ENCODE results near the gene RNF212B. TPM values are rescaled to one million over a fixed set of nuclear protein-coding genes. Genes with fewer than 3 reads are reported as not detected.

RNF212B gene
- total and polyA plus RNA-seq, 2 of the 13 experiments (the other 11 are each of a cell fraction or from before 2014, with no cell fraction given) = 0.05 TPM; not detected in 1

DNA sequence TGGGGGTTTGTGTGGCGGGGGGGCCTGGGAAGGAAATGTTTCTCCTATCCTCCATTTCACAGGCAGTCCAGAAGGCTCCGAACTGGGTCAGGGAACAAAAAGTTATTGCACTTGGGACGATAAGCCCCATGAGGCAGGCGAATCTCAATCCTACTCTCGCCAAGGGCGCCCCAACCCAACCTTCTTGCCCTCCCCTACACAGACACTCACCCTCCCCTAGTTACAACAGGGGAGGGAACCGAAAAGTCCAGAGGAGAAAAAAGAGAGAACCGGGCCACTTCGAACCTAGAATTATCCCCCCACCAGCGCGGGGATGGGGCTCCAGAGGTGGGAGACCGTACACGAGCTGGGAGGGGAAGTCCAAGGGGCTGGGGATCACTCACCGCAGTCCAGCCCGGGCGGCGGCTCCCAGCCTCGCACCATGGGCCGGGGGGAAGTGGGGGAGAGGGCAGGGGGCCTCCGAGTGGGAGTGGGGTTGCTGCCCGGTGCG is 47.8 kb downstream of the RNF212B start (continued):
- TF ChIP-seq FLYWCH1 (CRISPR knock-in tag; IDR thresholded peaks at IDR 0.05) = no peak
- TF ChIP-seq, protein P1, sequence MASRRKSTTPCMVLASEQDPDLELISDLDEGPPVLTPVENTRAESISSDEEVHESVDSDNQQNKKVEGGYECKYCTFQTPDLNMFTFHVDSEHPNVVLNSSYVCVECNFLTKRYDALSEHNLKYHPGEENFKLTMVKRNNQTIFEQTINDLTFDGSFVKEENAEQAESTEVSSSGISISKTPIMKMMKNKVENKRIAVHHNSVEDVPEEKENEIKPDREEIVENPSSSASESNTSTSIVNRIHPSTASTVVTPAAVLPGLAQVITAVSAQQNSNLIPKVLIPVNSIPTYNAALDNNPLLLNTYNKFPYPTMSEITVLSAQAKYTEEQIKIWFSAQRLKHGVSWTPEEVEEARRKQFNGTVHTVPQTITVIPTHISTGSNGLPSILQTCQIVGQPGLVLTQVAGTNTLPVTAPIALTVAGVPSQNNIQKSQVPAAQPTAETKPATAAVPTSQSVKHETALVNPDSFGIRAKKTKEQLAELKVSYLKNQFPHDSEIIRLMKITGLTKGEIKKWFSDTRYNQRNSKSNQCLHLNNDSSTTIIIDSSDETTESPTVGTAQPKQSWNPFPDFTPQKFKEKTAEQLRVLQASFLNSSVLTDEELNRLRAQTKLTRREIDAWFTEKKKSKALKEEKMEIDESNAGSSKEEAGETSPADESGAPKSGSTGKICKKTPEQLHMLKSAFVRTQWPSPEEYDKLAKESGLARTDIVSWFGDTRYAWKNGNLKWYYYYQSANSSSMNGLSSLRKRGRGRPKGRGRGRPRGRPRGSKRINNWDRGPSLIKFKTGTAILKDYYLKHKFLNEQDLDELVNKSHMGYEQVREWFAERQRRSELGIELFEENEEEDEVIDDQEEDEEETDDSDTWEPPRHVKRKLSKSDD (CRISPR knock-in tag; IDR thresholded peaks at IDR 0.05; ENCODE audit: low read depth) = no peak
- no peak for TF ChIP-seq ZNF282 (IDR thresholded peaks at IDR 0.05; ENCODE audit: partially characterized antibody)
- no peak for TF ChIP-seq ZNF562 (CRISPR knock-in tag; IDR thresholded peaks at IDR 0.05; ENCODE audit: borderline replicate concordance)
- TF ChIP-seq ZNF703 (CRISPR knock-in tag; IDR thresholded peaks at IDR 0.05; ENCODE audit: borderline replicate concordance) = no peak
- TF ChIP-seq, protein P2, sequence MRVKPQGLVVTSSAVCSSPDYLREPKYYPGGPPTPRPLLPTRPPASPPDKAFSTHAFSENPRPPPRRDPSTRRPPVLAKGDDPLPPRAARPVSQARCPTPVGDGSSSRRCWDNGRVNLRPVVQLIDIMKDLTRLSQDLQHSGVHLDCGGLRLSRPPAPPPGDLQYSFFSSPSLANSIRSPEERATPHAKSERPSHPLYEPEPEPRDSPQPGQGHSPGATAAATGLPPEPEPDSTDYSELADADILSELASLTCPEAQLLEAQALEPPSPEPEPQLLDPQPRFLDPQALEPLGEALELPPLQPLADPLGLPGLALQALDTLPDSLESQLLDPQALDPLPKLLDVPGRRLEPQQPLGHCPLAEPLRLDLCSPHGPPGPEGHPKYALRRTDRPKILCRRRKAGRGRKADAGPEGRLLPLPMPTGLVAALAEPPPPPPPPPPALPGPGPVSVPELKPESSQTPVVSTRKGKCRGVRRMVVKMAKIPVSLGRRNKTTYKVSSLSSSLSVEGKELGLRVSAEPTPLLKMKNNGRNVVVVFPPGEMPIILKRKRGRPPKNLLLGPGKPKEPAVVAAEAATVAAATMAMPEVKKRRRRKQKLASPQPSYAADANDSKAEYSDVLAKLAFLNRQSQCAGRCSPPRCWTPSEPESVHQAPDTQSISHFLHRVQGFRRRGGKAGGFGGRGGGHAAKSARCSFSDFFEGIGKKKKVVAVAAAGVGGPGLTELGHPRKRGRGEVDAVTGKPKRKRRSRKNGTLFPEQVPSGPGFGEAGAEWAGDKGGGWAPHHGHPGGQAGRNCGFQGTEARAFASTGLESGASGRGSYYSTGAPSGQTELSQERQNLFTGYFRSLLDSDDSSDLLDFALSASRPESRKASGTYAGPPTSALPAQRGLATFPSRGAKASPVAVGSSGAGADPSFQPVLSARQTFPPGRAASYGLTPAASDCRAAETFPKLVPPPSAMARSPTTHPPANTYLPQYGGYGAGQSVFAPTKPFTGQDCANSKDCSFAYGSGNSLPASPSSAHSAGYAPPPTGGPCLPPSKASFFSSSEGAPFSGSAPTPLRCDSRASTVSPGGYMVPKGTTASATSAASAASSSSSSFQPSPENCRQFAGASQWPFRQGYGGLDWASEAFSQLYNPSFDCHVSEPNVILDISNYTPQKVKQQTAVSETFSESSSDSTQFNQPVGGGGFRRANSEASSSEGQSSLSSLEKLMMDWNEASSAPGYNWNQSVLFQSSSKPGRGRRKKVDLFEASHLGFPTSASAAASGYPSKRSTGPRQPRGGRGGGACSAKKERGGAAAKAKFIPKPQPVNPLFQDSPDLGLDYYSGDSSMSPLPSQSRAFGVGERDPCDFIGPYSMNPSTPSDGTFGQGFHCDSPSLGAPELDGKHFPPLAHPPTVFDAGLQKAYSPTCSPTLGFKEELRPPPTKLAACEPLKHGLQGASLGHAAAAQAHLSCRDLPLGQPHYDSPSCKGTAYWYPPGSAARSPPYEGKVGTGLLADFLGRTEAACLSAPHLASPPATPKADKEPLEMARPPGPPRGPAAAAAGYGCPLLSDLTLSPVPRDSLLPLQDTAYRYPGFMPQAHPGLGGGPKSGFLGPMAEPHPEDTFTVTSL (CRISPR knock-in tag; IDR thresholded peaks at IDR 0.05; ENCODE audit: borderline replicate concordance) = no peak
- TF ChIP-seq BHLHE40 (IDR thresholded peaks at IDR 0.05; ENCODE audit: low read length) = no peak
- TF ChIP-seq KMT2B (CRISPR knock-in tag; IDR thresholded peaks at IDR 0.05) = no peak
- peak; percentile 16; the same call in 1 of the 2 replicates for TF ChIP-seq ZNF607 (CRISPR knock-in tag; IDR thresholded peaks at IDR 0.05; ENCODE audit: borderline replicate concordance)
- peak; percentile 88; the same call in 1 of the 2 replicates for TF ChIP-seq KDM5A (IDR thresholded peaks at IDR 0.05; ENCODE audit: borderline replicate concordance, low read length)
- TF ChIP-seq, protein P3, sequence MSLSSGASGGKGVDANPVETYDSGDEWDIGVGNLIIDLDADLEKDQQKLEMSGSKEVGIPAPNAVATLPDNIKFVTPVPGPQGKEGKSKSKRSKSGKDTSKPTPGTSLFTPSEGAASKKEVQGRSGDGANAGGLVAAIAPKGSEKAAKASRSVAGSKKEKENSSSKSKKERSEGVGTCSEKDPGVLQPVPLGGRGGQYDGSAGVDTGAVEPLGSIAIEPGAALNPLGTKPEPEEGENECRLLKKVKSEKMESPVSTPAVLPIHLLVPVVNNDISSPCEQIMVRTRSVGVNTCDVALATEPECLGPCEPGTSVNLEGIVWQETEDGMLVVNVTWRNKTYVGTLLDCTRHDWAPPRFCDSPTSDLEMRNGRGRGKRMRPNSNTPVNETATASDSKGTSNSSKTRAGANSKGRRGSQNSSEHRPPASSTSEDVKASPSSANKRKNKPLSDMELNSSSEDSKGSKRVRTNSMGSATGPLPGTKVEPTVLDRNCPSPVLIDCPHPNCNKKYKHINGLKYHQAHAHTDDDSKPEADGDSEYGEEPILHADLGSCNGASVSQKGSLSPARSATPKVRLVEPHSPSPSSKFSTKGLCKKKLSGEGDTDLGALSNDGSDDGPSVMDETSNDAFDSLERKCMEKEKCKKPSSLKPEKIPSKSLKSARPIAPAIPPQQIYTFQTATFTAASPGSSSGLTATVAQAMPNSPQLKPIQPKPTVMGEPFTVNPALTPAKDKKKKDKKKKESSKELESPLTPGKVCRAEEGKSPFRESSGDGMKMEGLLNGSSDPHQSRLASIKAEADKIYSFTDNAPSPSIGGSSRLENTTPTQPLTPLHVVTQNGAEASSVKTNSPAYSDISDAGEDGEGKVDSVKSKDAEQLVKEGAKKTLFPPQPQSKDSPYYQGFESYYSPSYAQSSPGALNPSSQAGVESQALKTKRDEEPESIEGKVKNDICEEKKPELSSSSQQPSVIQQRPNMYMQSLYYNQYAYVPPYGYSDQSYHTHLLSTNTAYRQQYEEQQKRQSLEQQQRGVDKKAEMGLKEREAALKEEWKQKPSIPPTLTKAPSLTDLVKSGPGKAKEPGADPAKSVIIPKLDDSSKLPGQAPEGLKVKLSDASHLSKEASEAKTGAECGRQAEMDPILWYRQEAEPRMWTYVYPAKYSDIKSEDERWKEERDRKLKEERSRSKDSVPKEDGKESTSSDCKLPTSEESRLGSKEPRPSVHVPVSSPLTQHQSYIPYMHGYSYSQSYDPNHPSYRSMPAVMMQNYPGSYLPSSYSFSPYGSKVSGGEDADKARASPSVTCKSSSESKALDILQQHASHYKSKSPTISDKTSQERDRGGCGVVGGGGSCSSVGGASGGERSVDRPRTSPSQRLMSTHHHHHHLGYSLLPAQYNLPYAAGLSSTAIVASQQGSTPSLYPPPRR (CRISPR knock-in tag; IDR thresholded peaks at IDR 0.05; ENCODE audit: borderline replicate concordance) = no peak
- TF ChIP-seq BORCS8-MEF2B (CRISPR knock-in tag; IDR thresholded peaks at IDR 0.05) = peak; percentile 14; the same call in 1 of the 2 replicates
- TF ChIP-seq ZNF337 (CRISPR knock-in tag; IDR thresholded peaks at IDR 0.05; ENCODE audit: borderline replicate concordance, low read depth) = no peak
- TF ChIP-seq, protein P4, sequence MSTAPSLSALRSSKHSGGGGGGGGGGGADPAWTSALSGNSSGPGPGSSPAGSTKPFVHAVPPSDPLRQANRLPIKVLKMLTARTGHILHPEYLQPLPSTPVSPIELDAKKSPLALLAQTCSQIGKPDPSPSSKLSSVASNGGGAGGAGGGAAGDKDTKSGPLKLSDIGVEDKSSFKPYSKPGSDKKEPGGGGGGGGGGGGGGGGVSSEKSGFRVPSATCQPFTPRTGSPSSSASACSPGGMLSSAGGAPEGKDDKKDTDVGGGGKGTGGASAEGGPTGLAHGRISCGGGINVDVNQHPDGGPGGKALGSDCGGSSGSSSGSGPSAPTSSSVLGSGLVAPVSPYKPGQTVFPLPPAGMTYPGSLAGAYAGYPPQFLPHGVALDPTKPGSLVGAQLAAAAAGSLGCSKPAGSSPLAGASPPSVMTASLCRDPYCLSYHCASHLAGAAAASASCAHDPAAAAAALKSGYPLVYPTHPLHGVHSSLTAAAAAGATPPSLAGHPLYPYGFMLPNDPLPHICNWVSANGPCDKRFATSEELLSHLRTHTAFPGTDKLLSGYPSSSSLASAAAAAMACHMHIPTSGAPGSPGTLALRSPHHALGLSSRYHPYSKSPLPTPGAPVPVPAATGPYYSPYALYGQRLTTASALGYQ (CRISPR knock-in tag; IDR thresholded peaks at IDR 0.05) = no peak

All from HepG2 (cell line).